ENCODE measurements around the gene KIF23.

- TF ChIP-seq CTCF (IDR thresholded peaks at IDR 0.05), result no peak
- no peak for TF ChIP-seq RAD21 (IDR thresholded peaks at IDR 0.05; ENCODE audit: low read length)
- TF ChIP-seq GATA2 (CRISPR knock-in tag; IDR thresholded peaks at IDR 0.05), result no peak
- TF ChIP-seq EP300 (IDR thresholded peaks at IDR 0.05; ENCODE audit: borderline replicate concordance in 1 of 2, low read depth in 1 of 2, low read length in 1 of 2), result no peak
- TF ChIP-seq YY1 (IDR thresholded peaks at IDR 0.05; ENCODE audit: low read depth), result no peak
- no peak for TF ChIP-seq USF2 (IDR thresholded peaks at IDR 0.05; ENCODE audit: borderline replicate concordance, low read depth, low read length)
- no peak for TF ChIP-seq NRF1 (IDR thresholded peaks at IDR 0.05; ENCODE audit: low read depth, low read length)
- TF ChIP-seq RXRA (IDR thresholded peaks at IDR 0.05; ENCODE audit: borderline replicate concordance, low read depth), result no peak
- no peak for TF ChIP-seq TAF1 (IDR thresholded peaks at IDR 0.05; ENCODE audit: borderline replicate concordance, low read depth, low read length)
- TF ChIP-seq JUND (IDR thresholded peaks at IDR 0.05), result no peak
- no peak for TF ChIP-seq TEAD4 (IDR thresholded peaks at IDR 0.05; ENCODE audit: borderline replicate concordance, insufficient read depth)
- TF ChIP-seq REST (IDR thresholded peaks at IDR 0.05; ENCODE audit: low read depth, low read length), result no peak
- no peak for TF ChIP-seq MXI1 (IDR thresholded peaks at IDR 0.05; ENCODE audit: low read depth, low read length)
- TF ChIP-seq RCOR1 (IDR thresholded peaks at IDR 0.05; ENCODE audit: low read length), result no peak
Measured at GRCh38 chr15:69402816-69403215, 11.3 kb upstream of the KIF23 start.
